ENCODE results near the gene NBL1.

DNA sequence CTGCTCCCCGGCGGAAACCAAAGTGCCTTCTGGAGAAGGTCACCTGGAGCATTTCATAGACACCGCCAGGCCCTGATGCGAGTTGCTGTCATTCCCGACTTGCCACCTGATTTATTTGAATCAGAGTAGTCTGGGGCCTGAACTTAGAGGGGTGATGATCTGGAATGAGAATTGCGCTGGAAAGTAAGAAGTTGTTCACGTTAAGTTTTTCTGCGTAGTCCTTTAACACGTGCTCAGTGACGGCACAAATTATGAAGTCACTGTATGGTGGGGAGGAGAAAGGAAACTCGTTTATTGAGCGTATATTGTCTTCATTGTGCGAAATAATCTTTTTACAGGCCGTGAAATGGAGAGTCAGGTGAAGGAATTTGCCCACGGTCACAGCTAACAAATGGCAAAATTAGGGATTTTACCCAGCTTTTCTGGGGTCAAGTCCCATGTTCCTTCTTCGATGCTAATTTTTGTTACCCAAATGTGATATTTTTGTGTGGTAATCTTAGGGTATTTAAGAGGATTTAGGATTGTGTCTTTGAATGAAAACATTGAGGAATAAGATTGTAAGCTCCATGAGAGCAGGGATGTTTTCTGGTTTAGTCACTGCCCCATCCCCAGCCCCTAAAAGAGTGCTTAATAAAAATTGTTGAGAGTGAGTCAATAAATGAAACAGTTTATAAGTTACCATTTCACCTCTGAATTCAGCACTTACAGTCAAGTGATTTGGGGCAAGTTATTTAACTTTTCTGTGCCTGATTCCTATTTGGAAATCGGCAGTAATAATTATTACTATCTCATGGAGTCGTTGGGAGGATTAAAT is 46.4 kb upstream of the NBL1 start:
- TF ChIP-seq EP300 (IDR thresholded peaks at IDR 0.05) = no peak
- TF ChIP-seq CTCF (IDR thresholded peaks at IDR 0.05) = no peak
- TF ChIP-seq POLR2A (IDR thresholded peaks at IDR 0.05) = no peak
